Neural progenitor cell (in vitro differentiated cells): ENCODE results near the gene RTN4RL2. TPM values are rescaled to one million over a fixed set of nuclear protein-coding genes. Genes with fewer than 3 reads are reported as not detected.

Experiments used
- DNase-seq: peaks from one replicate; pipeline ENCODE4 v3.0.0-alpha.2; 2016; ENCODE audit warnings: low spot score
- H2AFZ ChIP-seq: fragments of 200-600 bp; sonication (generic); replicated peaks from 2 replicates; pipeline ENCODE4 v1.6.1; 2016; ENCODE audit warnings: antibody characterized with exemption
- H3F3A ChIP-seq: fragments of 200-600 bp; sonication (generic); 2 replicates; pipeline ENCODE4 v1.6.1; 2016; ENCODE audit warnings: antibody characterized with exemption, low read depth
- H3K27ac ChIP-seq: fragments of 200-600 bp; sonication (generic); 2 replicates; pipeline ENCODE4 v1.5.1; 2016; ENCODE audit warnings: mild to moderate bottlenecking
- H3K27me3 ChIP-seq: fragments of 200-600 bp; sonication (generic); 2 replicates; pipeline ENCODE4 v1.6.1; 2016; ENCODE audit warnings: mild to moderate bottlenecking, moderate library complexity
- H3K36me3 ChIP-seq: fragments of 200-600 bp; sonication (generic); 2 replicates; pipeline ENCODE4 v1.5.1; 2016
- H3K4me1 ChIP-seq: fragments of 200-600 bp; sonication (generic); 2 replicates; pipeline ENCODE4 v1.6.1; 2016; ENCODE audit warnings: mixed run types
- H3K4me2 ChIP-seq: fragments of 200-600 bp; sonication (generic); 2 replicates; pipeline ENCODE4 v1.6.1; 2016
- H3K4me3 ChIP-seq: fragments of 200-600 bp; sonication (generic); 2 replicates; pipeline ENCODE4 v1.5.1; 2016
- H3K79me2 ChIP-seq: fragments of 200-600 bp; sonication (generic); 2 replicates; pipeline ENCODE4 v1.6.1; 2016; ENCODE audit warnings: low read depth
- H3K9ac ChIP-seq: fragments of 200-600 bp; sonication (generic); 2 replicates; pipeline ENCODE4 v1.6.1; 2016
- H3K9me3 ChIP-seq: fragments of 200-600 bp; sonication (generic); 2 replicates; pipeline ENCODE4 v1.5.1; 2016; ENCODE audit warnings: low read depth
- H4K20me1 ChIP-seq: fragments of 200-600 bp; sonication (generic); 2 replicates; pipeline ENCODE4 v1.6.1; 2016; ENCODE audit warnings: low read depth
- H3K27ac Mint-ChIP-seq: 3 replicates; pipeline ENCODE4 v1.8.0; 2021; ENCODE audit warnings: mixed read lengths
- H3K27me3 Mint-ChIP-seq: 2 replicates; pipeline ENCODE4 v1.8.0; 2022; ENCODE audit warnings: low read depth, mild to moderate bottlenecking, inconsistent platforms, moderate library complexity, mixed read lengths; ENCODE audit not compliant: insufficient read depth
- H3K36me3 Mint-ChIP-seq: 3 replicates; pipeline ENCODE4 v1.8.0; 2021; ENCODE audit warnings: mixed read lengths
- H3K4me1 Mint-ChIP-seq: 3 replicates; pipeline ENCODE4 v1.8.0; 2021; ENCODE audit warnings: mixed read lengths
- H3K4me3 Mint-ChIP-seq: 3 replicates; pipeline ENCODE4 v1.8.0; 2021; ENCODE audit warnings: mild to moderate bottlenecking, moderate library complexity, mixed read lengths
- H3K9me3 Mint-ChIP-seq: 3 replicates; pipeline ENCODE4 v1.8.0; 2020; ENCODE audit warnings: mixed read lengths
- CTCF ChIP-seq: fragments of 200-600 bp; sonication (generic); IDR thresholded peaks from 2 replicates; pipeline ENCODE4 v1.5.1; 2017; ENCODE audit warnings: antibody characterized with exemption, mild to moderate bottlenecking
- EZH2 ChIP-seq: fragments of 200-600 bp; sonication (generic); IDR thresholded peaks from 2 replicates; pipeline ENCODE4 v1.6.1; 2017; ENCODE audit warnings: antibody characterized with exemption, mild to moderate bottlenecking, moderate library complexity
- EZH2phosphoT487 ChIP-seq: fragments of 200-600 bp; sonication (generic); IDR thresholded peaks from 2 replicates; pipeline ENCODE4 v1.6.1; 2017; ENCODE audit warnings: antibody characterized with exemption
- total RNA-seq: library from RNA; depleted of rRNA; stranded (reverse); fragments of >200 nt; gene quantifications from 2 replicates; pipeline ENCODE4 v1.2.3, GENCODE V29; 2015; ENCODE audit warnings: low replicate concordance

RTN4RL2 gene
- total RNA-seq, 1 donor from 2014 or later: 0.13 TPM

- H3K27ac Mint-ChIP-seq: no peak overlapping the region
- peak overlapping the region; percentile 98 for H3K4me2 ChIP-seq
- H3K9ac ChIP-seq: no peak overlapping the region
- peaks cover 24% of the 10 kb centered on the region for H3K4me1 Mint-ChIP-seq
- TF ChIP-seq EZH2phosphoT487: no peak
- TF ChIP-seq EZH2: no peak
- no peak for TF ChIP-seq CTCF
- peak overlapping the region; percentile 7 for H3K4me3 ChIP-seq
- H3K27me3 Mint-ChIP-seq: peaks cover 46% of the 10 kb centered on the region
- peaks cover 3% of the 10 kb centered on the region for H3F3A ChIP-seq
- no peaks in the 10 kb centered on the region for H3K36me3 ChIP-seq
- H3K36me3 Mint-ChIP-seq: no peaks in the 10 kb centered on the region
- peaks cover 99% of the 10 kb centered on the region for H3K27me3 ChIP-seq
- H3K4me3 Mint-ChIP-seq: peak overlapping the region; percentile 56
- H2AFZ ChIP-seq: no peak overlapping the region
- H3K9me3 ChIP-seq: no peaks in the 10 kb centered on the region
- H3K79me2 ChIP-seq: no peaks in the 10 kb centered on the region
- H3K9me3 Mint-ChIP-seq: no peaks in the 10 kb centered on the region
- no peak overlapping the region for H3K27ac ChIP-seq
- DNase-seq: no peak
- peaks cover 7% of the 10 kb centered on the region for H4K20me1 ChIP-seq
- peaks cover 18% of the 10 kb centered on the region for H3K4me1 ChIP-seq
These were observed 2.7 kb upstream of the RTN4RL2 start for GRCh38 chr11:57457643-57458023.

- peaks cover 10% of the 10 kb centered on the region for H4K20me1 ChIP-seq
- H3K9me3 ChIP-seq: no peaks in the 10 kb centered on the region
- Mint-ChIP-seq H3K4me1 (peaks cover 28% of the 10 kb centered on the region), H3K4me3 (no peak overlapping the region), H3K27ac (no peak overlapping the region), H3K9me3 (no peaks in the 10 kb centered on the region), H3K36me3 (no peaks in the 10 kb centered on the region), H3K27me3 (peaks cover 45% of the 10 kb centered on the region)
- no peaks in the 10 kb centered on the region for H3K36me3 ChIP-seq
- peak overlapping the region; percentile 66 for H3K4me3 ChIP-seq
- peaks cover 4% of the 10 kb centered on the region for H3F3A ChIP-seq
- H3K4me1 ChIP-seq: peaks cover 20% of the 10 kb centered on the region
- peak overlapping the region; percentile 98 for H3K4me2 ChIP-seq
- DNase-seq: no peak
- H3K27me3 ChIP-seq: peaks cover 99% of the 10 kb centered on the region
- no peak overlapping the region for H3K9ac ChIP-seq
- no peaks in the 10 kb centered on the region for H3K79me2 ChIP-seq
- TF ChIP-seq EZH2phosphoT487: no peak
- TF ChIP-seq CTCF: no peak
- no peak for TF ChIP-seq EZH2
- no peak overlapping the region for H3K27ac ChIP-seq
- no peak overlapping the region for H2AFZ ChIP-seq
These were observed 2.3 kb upstream of the RTN4RL2 start for GRCh38 chr11:57458060-57458409.

- Histone ChIP-seq H3K9ac (no peak overlapping the region), H3K9me3 (no peaks in the 10 kb centered on the region), H3K36me3 (no peaks in the 10 kb centered on the region), H3K4me1 (peaks cover 26% of the 10 kb centered on the region), H4K20me1 (peaks cover 10% of the 10 kb centered on the region), H3K79me2 (no peaks in the 10 kb centered on the region), H3K27me3 (peaks cover 98% of the 10 kb centered on the region), H2AFZ (no peak overlapping the region), H3F3A (peaks cover 4% of the 10 kb centered on the region), H3K4me2 (peak overlapping the region; percentile 98), H3K27ac (no peak overlapping the region), H3K4me3 (peak overlapping the region; percentile 66)
- peaks cover 40% of the 10 kb centered on the region for H3K27me3 Mint-ChIP-seq
- no peaks in the 10 kb centered on the region for H3K9me3 Mint-ChIP-seq
- H3K4me3 Mint-ChIP-seq: peak overlapping the region; percentile 79
- peaks cover 33% of the 10 kb centered on the region for H3K4me1 Mint-ChIP-seq
- DNase-seq: peak; percentile 70
- no peak overlapping the region for H3K27ac Mint-ChIP-seq
- no peaks in the 10 kb centered on the region for H3K36me3 Mint-ChIP-seq
- TF ChIP-seq EZH2phosphoT487 (peak; percentile 48), EZH2 (peak; percentile 72), CTCF (peak; percentile 94)
These were observed 1.7 kb upstream of the RTN4RL2 start for GRCh38 chr11:57458410-57459163.
